NCI-H2107 treated with DMSO at 0.1 percent for 48 hours (cell line): ENCODE data around the gene TCF21.
"Not testable (repeated sequence)": the region's sequence is repeated elsewhere in the genome, so short reads cannot be mapped to it uniquely, and the experiment has no call there.

Source experiments
- DNase-seq: peaks from one replicate; lab custom pipeline; 2025; ENCODE audit not compliant: unreplicated experiment; lab: John Stamatoyannopoulos, UW

The TCF21 gene

GRCh38 chr6:133921249-133921859, 32.4 kb downstream of the TCF21 start:
- DNase-seq = peak; percentile 73

- DNase-seq = peak; percentile 84
Measured at GRCh38 chr6:133923938-133924593, 35.2 kb downstream of the TCF21 start.

- DNase-seq = not testable (repeated sequence)
Measured at GRCh38 chr6:133931221-133931620, 42.3 kb downstream of the TCF21 start.

- DNase-seq = not testable (repeated sequence)
Measured at GRCh38 chr6:133936352-133936751, 47.4 kb downstream of the TCF21 start.

- no peak for DNase-seq
Measured at GRCh38 chr6:133937909-133938308, 49.0 kb downstream of the TCF21 start.

- no peak for DNase-seq
Measured at GRCh38 chr6:133938533-133938932, 49.6 kb downstream of the TCF21 start.

GRCh38 chr6:133939778-133940667, 51.1 kb downstream of the TCF21 start:
- no peak for DNase-seq
